Esophagus (tissue), 2 donors: Measurements from ENCODE around the gene DAGLB. TPM values are rescaled to one million over a fixed set of nuclear protein-coding genes. Genes with fewer than 3 reads are reported as not detected.

ENCODE experiments used
- H3K27ac ChIP-seq, 2 donors: one replicate each; pipeline ENCODE4 v1.5.1; 2013; ENCODE audit warnings: low read depth in 2 of 2, mild to moderate bottlenecking in 2 of 2, inconsistent platforms in 1 of 2, low read length in 1 of 2, moderate library complexity in 1 of 2
- H3K27me3 ChIP-seq, 2 donors: one replicate each; pipeline ENCODE4 v1.6.1; 2013; ENCODE audit warnings: low read length in 2 of 2, control low read depth in 1 of 2, mild to moderate bottlenecking in 1 of 2; ENCODE audit not compliant: insufficient read depth in 2 of 2, control insufficient read depth in 1 of 2
- H3K36me3 ChIP-seq, 2 donors: one replicate each; pipeline ENCODE4 v1.6.1; 2013; ENCODE audit warnings: low read length in 1 of 2; ENCODE audit not compliant: control insufficient read depth in 2 of 2, insufficient read depth in 2 of 2
- H3K4me1 ChIP-seq, 2 donors: one replicate each; pipeline ENCODE4 v1.6.1; 2013; ENCODE audit warnings: low read length in 1 of 2; ENCODE audit not compliant: control insufficient read depth in 2 of 2, insufficient read depth in 2 of 2
- H3K4me3 ChIP-seq, 2 donors: one replicate each; pipeline ENCODE4 v1.5.1; 2013; ENCODE audit warnings: low read length in 2 of 2, mild to moderate bottlenecking in 2 of 2, low read depth in 1 of 2, moderate library complexity in 1 of 2
- H3K9me3 ChIP-seq, 2 donors: one replicate each; pipeline ENCODE4 v1.6.1; 2013; ENCODE audit warnings: mild to moderate bottlenecking in 2 of 2, low read depth in 1 of 2, low read length in 1 of 2, moderate library complexity in 1 of 2; ENCODE audit not compliant: control insufficient read depth in 2 of 2, insufficient read depth in 1 of 2
- WGBS, 2 donors: extraction: QIAGEN DNeasy Blood & Tissue Kit; methylation state at CpG; one replicate each; pipeline ENCODE4 v1.1.7; 2013; 5-methylcytosine and 5-hydroxymethylcytosine counted together
- polyA plus RNA-seq, 2 donors: library from polyadenylated mRNA; stranded (reverse); fragments of 200-250 nt; gene quantifications; one replicate each; pipeline ENCODE4 v1.2.3, GENCODE V29; 2013
- donor health status: healthy with polysubstance abuse.
- donor health status: Bipolar disorder and iron deficiency.

The DAGLB gene
- polyA plus RNA-seq, 2 donors = 8.4 to 9.2 TPM

- peaks cover 3 to 5% of the 10 kb centered on the region in 2 donors for H3K4me1 ChIP-seq
- no peaks in the 10 kb centered on the region for H3K9me3 ChIP-seq
- H3K36me3 ChIP-seq = peaks cover 4 to 28% of the 10 kb centered on the region in 2 donors
- 87 to 89% methylated on average over 16 of the region's 16 CpGs for WGBS, 2 donors
- no peak overlapping the region for H3K4me3 ChIP-seq
- H3K27ac ChIP-seq = no peak overlapping the region
- no peaks in the 10 kb centered on the region for H3K27me3 ChIP-seq
Measured at GRCh38 chr7:6422095-6422494, 25.7 kb downstream of the DAGLB start.

DNA sequence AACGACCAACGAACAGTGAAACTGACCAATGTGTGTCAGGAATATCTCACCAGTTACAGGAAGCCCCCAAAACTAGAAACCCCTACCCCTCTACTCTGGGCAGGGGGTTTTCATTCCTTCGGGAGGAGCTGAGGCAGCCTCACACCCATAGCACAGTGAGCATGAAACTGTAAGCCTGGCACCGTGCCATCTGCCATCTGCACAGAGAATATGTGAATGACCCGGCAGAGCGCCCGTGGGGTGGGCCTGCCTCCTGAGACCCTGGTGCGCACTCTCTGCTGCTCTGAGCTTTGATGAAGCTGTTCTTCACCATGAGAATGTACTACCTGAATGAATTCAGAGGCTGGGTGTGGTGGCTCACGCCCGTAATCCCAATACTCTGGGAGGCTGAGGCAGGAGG lies 27.1 kb downstream of the DAGLB start:
- Histone ChIP-seq H3K36me3 (peaks cover 1 to 32% of the 10 kb centered on the region in 2 donors), H3K4me3 (no peak overlapping the region), H3K9me3 (no peaks in the 10 kb centered on the region), H3K27ac (no peak overlapping the region), H3K27me3 (no peaks in the 10 kb centered on the region), H3K4me1 (peaks cover 3 to 5% of the 10 kb centered on the region in 2 donors)
- WGBS, 2 donors = 91 to 92% methylated on average over 10 of the region's 10 CpGs

- 81 to 88% methylated on average over 16 of the region's 16 CpGs for WGBS, 2 donors
- peaks cover 3% of the 10 kb centered on the region in 2 donors for H3K4me1 ChIP-seq
- no peak overlapping the region for H3K27ac ChIP-seq
- no peak overlapping the region for H3K4me3 ChIP-seq
- no peaks in the 10 kb centered on the region for H3K9me3 ChIP-seq
- H3K27me3 ChIP-seq = no peaks in the 10 kb centered on the region
- H3K36me3 ChIP-seq = peaks cover 0 to 26% of the 10 kb centered on the region in 2 donors
Measured at GRCh38 chr7:6419310-6419773, 28.4 kb downstream of the DAGLB start.

- Histone ChIP-seq H3K36me3 (peaks cover 0 to 35% of the 10 kb centered on the region in 2 donors), H3K27ac (no peak overlapping the region)
- 95% methylated on average over 5 of the region's 5 CpGs for WGBS, 2 donors
Measured at GRCh38 chr7:6417408-6417807, 30.3 kb downstream of the DAGLB start.

DNA sequence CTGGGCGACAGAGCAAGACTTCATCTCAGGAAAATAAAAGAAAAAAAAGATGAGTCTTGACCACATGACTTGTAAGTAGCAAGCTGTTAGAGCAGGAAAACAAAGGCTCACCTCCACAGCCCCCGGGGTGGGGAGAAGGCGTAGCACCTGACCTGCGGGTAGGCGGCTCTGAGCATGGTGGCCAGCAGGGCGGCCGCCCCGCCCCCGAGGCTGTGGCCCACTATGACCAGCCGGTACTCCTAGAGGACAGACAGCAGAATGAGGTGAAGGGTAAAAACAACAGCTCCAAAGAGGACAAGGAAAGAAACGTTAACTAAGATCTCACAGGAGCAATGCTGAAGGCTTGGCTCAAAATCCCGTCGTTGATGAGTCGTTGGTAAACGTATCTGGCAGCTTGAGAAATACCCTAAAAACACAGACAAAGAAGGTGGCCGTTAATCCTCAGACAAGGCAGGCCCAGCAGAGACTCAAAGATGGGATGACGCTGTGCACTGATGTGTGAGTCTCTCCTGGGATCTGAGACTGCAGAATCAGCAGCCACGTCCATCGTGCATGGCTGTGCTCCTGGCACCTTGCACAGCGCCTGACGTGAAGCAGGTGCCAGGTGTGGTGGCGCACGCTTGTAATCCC lies 31.1 kb downstream of the DAGLB start:
- H3K36me3 ChIP-seq = peaks cover 0 to 37% of the 10 kb centered on the region in 2 donors

More at GRCh38 chr7:6417408-6417807, 30.3 kb downstream of the DAGLB start:
- Histone ChIP-seq H3K4me1 (no peaks in the 10 kb centered on the region), H3K4me3 (no peak overlapping the region), H3K9me3 (no peaks in the 10 kb centered on the region), H3K27me3 (no peaks in the 10 kb centered on the region)

DNA sequence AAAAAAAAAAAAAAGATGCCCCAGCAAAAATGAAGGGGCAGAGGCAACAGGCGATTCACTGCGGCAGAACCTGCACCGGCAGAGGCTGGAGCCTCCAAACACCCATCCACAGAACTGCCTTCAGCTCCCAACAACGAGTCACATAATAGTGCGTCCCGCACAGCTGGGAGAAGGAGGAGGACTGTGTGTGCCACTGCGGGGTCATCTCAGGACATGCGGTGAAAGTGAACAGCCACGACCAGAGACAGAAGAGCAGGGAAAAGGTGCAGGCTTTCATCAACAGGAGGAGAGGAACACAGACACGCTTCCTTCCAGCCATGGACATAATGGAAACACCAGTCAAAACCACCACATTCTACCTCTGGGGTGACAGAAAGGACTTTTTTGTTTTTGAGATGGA lies 34.1 kb downstream of the DAGLB start:
- WGBS, 2 donors = 94% methylated on average over 10 of the region's 10 CpGs
- Histone ChIP-seq H3K27me3 (no peaks in the 10 kb centered on the region), H3K9me3 (no peaks in the 10 kb centered on the region), H3K4me1 (peaks cover 0 to under 1% of the 10 kb centered on the region in 2 donors), H3K27ac (no peak overlapping the region), H3K36me3 (peaks cover 10 to 48% of the 10 kb centered on the region in 2 donors), H3K4me3 (no peak overlapping the region)

More for the DNA sequence above, 31.1 kb downstream of the DAGLB start:
- H3K4me3 ChIP-seq = no peak overlapping the region
- no peak overlapping the region for H3K27ac ChIP-seq
- no peaks in the 10 kb centered on the region for H3K4me1 ChIP-seq
- no peaks in the 10 kb centered on the region for H3K9me3 ChIP-seq
- no peaks in the 10 kb centered on the region for H3K27me3 ChIP-seq
- 76 to 88% methylated on average over 23 of the region's 23 CpGs for WGBS, 2 donors

- H3K27me3 ChIP-seq = no peaks in the 10 kb centered on the region
- H3K9me3 ChIP-seq = no peaks in the 10 kb centered on the region
- H3K4me1 ChIP-seq = peaks cover 0 to 2% of the 10 kb centered on the region in 2 donors
- H3K27ac ChIP-seq = no peak overlapping the region
- WGBS, 2 donors = 88 to 89% methylated on average over 34 of the region's 34 CpGs
- H3K4me3 ChIP-seq = no peak overlapping the region
- peaks cover 15 to 57% of the 10 kb centered on the region in 2 donors for H3K36me3 ChIP-seq
Measured at GRCh38 chr7:6409944-6410693, 37.6 kb downstream of the DAGLB start.

GRCh38 chr7:6409091-6409490 lies 38.7 kb downstream of the DAGLB start:
- H3K4me3 ChIP-seq = no peak overlapping the region
- no peak overlapping the region for H3K27ac ChIP-seq
- H3K36me3 ChIP-seq = peaks cover 15 to 54% of the 10 kb centered on the region in 2 donors
- WGBS, 2 donors = 93 to 95% methylated on average over 14 of the region's 14 CpGs
- no peaks in the 10 kb centered on the region for H3K27me3 ChIP-seq
- peaks cover 0 to 2% of the 10 kb centered on the region in 2 donors for H3K4me1 ChIP-seq
- H3K9me3 ChIP-seq = no peaks in the 10 kb centered on the region

GRCh38 chr7:6407434-6407833 lies 40.3 kb downstream of the DAGLB start:
- H3K27me3 ChIP-seq = no peaks in the 10 kb centered on the region
- peaks cover 15 to 45% of the 10 kb centered on the region in 2 donors for H3K36me3 ChIP-seq
- H3K4me3 ChIP-seq = no peak overlapping the region
- 94 to 98% methylated on average over 4 of the region's 4 CpGs for WGBS, 2 donors
- H3K4me1 ChIP-seq = peaks cover 0 to 2% of the 10 kb centered on the region in 2 donors
- no peak overlapping the region for H3K27ac ChIP-seq
- H3K9me3 ChIP-seq = no peaks in the 10 kb centered on the region
